GM12892 (cell line): ENCODE results near the gene MORC2.

Source experiments
- POLR2A ChIP-seq: IDR thresholded peaks from 2 replicates; pipeline ENCODE4 v1.6.1; 2011; ENCODE audit warnings: low read depth, low read length, control low read depth
- POLR2AphosphoS5 ChIP-seq: IDR thresholded peaks from 2 replicates; pipeline ENCODE4 v1.6.1; 2011; ENCODE audit warnings: low read depth, low read length, control low read depth

- TF ChIP-seq POLR2AphosphoS5 (no peak), POLR2A (no peak)
These were observed 74.2 kb downstream of the MORC2 start for GRCh38 chr22:30894371-30894740.
